ENCODE data around the gene FAM131A.

Gene FAM131A

DNA sequence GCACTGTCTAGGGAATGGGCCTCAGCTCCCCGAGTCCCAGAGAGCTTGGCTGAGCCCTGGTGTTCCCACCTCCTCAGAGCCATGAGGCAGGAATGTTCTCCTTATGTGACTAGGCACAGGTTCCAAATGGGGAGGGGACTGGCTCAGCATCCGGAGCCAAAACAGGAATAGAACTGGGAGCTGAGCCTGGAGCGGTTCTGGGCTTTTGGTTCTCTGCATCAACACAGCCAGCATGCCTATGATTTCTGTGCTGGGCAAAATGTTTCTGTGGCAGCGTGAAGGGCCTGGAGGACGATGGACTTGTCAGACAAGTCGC, at the start of gene FAM131A:
Gene FAM131A, plus strand, starts transcription at position 202 of the 316 bp plus-strand sequence. Its CDS starts 31 bp downstream, at position 233.
- CTCF ChIA-PET: interaction anchor here (1.6 to 2.2 kb wide), 2 partner anchors 16 to 35 kb away, joined by 6 to 8 read pairs; no protein-coding TSS in a partner anchor
- no peaks in the 10 kb centered on the region for H3K9me3 ChIP-seq (ENCODE audit: control insufficient read depth, insufficient read depth, low read depth, low read length)
- H3K4me3 ChIP-seq (ENCODE audit: low read depth, low read length): peak within 1 kb of the TSS; percentile 86
- TF ChIP-seq ZNF48 (tag by site-specific recombination; IDR thresholded peaks at IDR 0.05): no peak
- no peak for TF ChIP-seq ZNF19 (tag by site-specific recombination; IDR thresholded peaks at IDR 0.05; ENCODE audit: low read depth)
- TF ChIP-seq, protein P1, sequence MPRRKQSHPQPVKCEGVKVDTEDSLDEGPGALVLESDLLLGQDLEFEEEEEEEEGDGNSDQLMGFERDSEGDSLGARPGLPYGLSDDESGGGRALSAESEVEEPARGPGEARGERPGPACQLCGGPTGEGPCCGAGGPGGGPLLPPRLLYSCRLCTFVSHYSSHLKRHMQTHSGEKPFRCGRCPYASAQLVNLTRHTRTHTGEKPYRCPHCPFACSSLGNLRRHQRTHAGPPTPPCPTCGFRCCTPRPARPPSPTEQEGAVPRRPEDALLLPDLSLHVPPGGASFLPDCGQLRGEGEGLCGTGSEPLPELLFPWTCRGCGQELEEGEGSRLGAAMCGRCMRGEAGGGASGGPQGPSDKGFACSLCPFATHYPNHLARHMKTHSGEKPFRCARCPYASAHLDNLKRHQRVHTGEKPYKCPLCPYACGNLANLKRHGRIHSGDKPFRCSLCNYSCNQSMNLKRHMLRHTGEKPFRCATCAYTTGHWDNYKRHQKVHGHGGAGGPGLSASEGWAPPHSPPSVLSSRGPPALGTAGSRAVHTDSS (tag by site-specific recombination; IDR thresholded peaks at IDR 0.05): no peak
- TF ChIP-seq ZNF501 (tag by site-specific recombination; IDR thresholded peaks at IDR 0.05): no peak
- no peak for TF ChIP-seq ZNF830 (tag by site-specific recombination; IDR thresholded peaks at IDR 0.05; ENCODE audit: low read depth)
- TF ChIP-seq ZNF2 (tag by site-specific recombination; IDR thresholded peaks at IDR 0.05): no peak
- no peak for TF ChIP-seq OSR2 (tag by site-specific recombination; IDR thresholded peaks at IDR 0.05)
- TF ChIP-seq, protein P2, sequence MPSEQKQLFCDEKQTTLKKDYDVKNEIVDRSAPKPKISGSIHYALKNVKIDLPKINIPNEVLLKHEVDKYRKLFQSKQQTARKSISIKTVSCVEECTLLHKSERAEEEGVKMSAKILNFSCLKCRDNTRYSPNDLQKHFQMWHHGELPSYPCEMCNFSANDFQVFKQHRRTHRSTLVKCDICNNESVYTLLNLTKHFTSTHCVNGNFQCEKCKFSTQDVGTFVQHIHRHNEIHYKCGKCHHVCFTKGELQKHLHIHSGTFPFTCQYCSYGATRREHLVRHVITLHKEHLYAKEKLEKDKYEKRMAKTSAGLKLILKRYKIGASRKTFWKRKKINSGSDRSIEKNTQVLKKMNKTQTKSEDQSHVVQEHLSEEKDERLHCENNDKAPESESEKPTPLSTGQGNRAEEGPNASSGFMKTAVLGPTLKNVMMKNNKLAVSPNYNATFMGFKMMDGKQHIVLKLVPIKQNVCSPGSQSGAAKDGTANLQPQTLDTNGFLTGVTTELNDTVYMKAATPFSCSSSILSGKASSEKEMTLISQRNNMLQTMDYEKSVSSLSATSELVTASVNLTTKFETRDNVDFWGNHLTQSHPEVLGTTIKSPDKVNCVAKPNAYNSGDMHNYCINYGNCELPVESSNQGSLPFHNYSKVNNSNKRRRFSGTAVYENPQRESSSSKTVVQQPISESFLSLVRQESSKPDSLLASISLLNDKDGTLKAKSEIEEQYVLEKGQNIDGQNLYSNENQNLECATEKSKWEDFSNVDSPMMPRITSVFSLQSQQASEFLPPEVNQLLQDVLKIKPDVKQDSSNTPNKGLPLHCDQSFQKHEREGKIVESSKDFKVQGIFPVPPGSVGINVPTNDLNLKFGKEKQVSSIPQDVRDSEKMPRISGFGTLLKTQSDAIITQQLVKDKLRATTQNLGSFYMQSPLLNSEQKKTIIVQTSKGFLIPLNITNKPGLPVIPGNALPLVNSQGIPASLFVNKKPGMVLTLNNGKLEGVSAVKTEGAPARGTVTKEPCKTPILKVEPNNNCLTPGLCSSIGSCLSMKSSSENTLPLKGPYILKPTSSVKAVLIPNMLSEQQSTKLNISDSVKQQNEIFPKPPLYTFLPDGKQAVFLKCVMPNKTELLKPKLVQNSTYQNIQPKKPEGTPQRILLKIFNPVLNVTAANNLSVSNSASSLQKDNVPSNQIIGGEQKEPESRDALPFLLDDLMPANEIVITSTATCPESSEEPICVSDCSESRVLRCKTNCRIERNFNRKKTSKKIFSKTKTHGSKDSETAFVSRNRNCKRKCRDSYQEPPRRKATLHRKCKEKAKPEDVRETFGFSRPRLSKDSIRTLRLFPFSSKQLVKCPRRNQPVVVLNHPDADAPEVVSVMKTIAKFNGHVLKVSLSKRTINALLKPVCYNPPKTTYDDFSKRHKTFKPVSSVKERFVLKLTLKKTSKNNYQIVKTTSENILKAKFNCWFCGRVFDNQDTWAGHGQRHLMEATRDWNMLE (tag by site-specific recombination; conservative IDR thresholded peaks at IDR 0.05; ENCODE audit: low read depth): no peak
- TF ChIP-seq ZNF266 (tag by site-specific recombination; IDR thresholded peaks at IDR 0.05; ENCODE audit: low read depth): no peak
- no peak for TF ChIP-seq ELK4 (IDR thresholded peaks at IDR 0.05; ENCODE audit: borderline replicate concordance, low read depth, low read length)
- TF ChIP-seq ZFHX2 (tag by site-specific recombination; conservative IDR thresholded peaks at IDR 0.05): no peak
- no peak for TF ChIP-seq ZNF785 (tag by site-specific recombination; IDR thresholded peaks at IDR 0.05)
- no peak for TF ChIP-seq ZXDB (tag by site-specific recombination; IDR thresholded peaks at IDR 0.05)
- no peak for TF ChIP-seq ZNF701 (tag by site-specific recombination; IDR thresholded peaks at IDR 0.05)
- TF ChIP-seq ZNF350 (tag by site-specific recombination; IDR thresholded peaks at IDR 0.05): no peak
- no peak for TF ChIP-seq ZNF529 (tag by site-specific recombination; IDR thresholded peaks at IDR 0.05; ENCODE audit: insufficient replicate concordance)
- TF ChIP-seq SALL2 (tag by site-specific recombination; IDR thresholded peaks at IDR 0.05; ENCODE audit: borderline replicate concordance): no peak
- no peak for TF ChIP-seq OVOL3 (tag by site-specific recombination; IDR thresholded peaks at IDR 0.05)
- TF ChIP-seq ZNF138 (tag by site-specific recombination; IDR thresholded peaks at IDR 0.05; ENCODE audit: borderline replicate concordance): no peak
- TF ChIP-seq ZNF561 (tag by site-specific recombination; IDR thresholded peaks at IDR 0.05; ENCODE audit: borderline replicate concordance): no peak
- POLR2A ChIA-PET: interaction anchor here (1.1 to 2.0 kb wide), 2 partner anchors 16 to 34 kb away, joined by 3 to 5 read pairs; no protein-coding TSS in a partner anchor
- H3K4me1 ChIP-seq (ENCODE audit: control insufficient read depth, insufficient read depth, low read length): no peaks in the 10 kb centered on the region
- H3K36me3 ChIP-seq (ENCODE audit: control insufficient read depth in 2 of 2, insufficient read depth in 1 of 2, low read length in 2 of 2): peaks cover 0 to 55% of the 10 kb centered on the region in 2 experiments; a peak in 1 of 3 replicates
- peak within 1 kb of the TSS; percentile 73; the same call in 1 of the 2 replicates for H3K27ac ChIP-seq (ENCODE audit: extremely low read depth, low read depth, low read length)
